HEK293 (cell line): ENCODE results near the gene GRIN3A.

Source experiments
- CTCF ChIP-seq: fragments of 450-650 bp; formaldehyde crosslinking; IDR thresholded peaks from 2 replicates; pipeline ENCODE4 v1.5.1; 2016; ENCODE audit warnings: missing biosample characterization, missing genetic modification characterization
- ZBTB1 ChIP-seq: fragments of 450-650 bp; formaldehyde crosslinking; IDR thresholded peaks from 2 replicates; pipeline ENCODE4 v1.5.1; 2016; ENCODE audit warnings: missing biosample characterization, missing genetic modification characterization
- TF ChIP-seq, protein P1 (sequence below): fragments of 450-650 bp; formaldehyde crosslinking; IDR thresholded peaks from 2 replicates; pipeline ENCODE4 v1.5.0; 2017; ENCODE audit warnings: missing biosample characterization, missing genetic modification characterization, borderline replicate concordance
- TF ChIP-seq, protein P2 (sequence below): sonication (generic); formaldehyde crosslinking; IDR thresholded peaks from 2 replicates; pipeline ENCODE4 v1.8.1; 2022; ENCODE audit warnings: mild to moderate bottlenecking, moderate library complexity, missing genetic modification reagents

- TF ChIP-seq, protein P1, sequence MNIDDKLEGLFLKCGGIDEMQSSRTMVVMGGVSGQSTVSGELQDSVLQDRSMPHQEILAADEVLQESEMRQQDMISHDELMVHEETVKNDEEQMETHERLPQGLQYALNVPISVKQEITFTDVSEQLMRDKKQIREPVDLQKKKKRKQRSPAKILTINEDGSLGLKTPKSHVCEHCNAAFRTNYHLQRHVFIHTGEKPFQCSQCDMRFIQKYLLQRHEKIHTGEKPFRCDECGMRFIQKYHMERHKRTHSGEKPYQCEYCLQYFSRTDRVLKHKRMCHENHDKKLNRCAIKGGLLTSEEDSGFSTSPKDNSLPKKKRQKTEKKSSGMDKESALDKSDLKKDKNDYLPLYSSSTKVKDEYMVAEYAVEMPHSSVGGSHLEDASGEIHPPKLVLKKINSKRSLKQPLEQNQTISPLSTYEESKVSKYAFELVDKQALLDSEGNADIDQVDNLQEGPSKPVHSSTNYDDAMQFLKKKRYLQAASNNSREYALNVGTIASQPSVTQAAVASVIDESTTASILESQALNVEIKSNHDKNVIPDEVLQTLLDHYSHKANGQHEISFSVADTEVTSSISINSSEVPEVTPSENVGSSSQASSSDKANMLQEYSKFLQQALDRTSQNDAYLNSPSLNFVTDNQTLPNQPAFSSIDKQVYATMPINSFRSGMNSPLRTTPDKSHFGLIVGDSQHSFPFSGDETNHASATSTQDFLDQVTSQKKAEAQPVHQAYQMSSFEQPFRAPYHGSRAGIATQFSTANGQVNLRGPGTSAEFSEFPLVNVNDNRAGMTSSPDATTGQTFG (tag by site-specific recombination) = no peak
- TF ChIP-seq ZBTB1 = no peak
- no peak for TF ChIP-seq CTCF
- TF ChIP-seq, protein P2, sequence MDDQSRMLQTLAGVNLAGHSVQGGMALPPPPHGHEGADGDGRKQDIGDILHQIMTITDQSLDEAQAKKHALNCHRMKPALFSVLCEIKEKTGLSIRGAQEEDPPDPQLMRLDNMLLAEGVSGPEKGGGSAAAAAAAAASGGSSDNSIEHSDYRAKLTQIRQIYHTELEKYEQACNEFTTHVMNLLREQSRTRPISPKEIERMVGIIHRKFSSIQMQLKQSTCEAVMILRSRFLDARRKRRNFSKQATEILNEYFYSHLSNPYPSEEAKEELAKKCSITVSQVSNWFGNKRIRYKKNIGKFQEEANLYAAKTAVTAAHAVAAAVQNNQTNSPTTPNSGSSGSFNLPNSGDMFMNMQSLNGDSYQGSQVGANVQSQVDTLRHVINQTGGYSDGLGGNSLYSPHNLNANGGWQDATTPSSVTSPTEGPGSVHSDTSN (CRISPR knock-in tag) = no peak
Observed at GRCh38 chr9:101648493-101648892, 90.0 kb downstream of the GRIN3A start.
